Activated naive CD8-positive, alpha-beta T cell (primary cell): Measurements from ENCODE around the gene EIPR1.

Experiments
- H3K27ac Mint-ChIP-seq: one replicate; pipeline ENCODE4 v1.8.0; 2021; ENCODE audit warnings: mixed read lengths
- H3K27me3 Mint-ChIP-seq: one replicate; pipeline ENCODE4 v1.8.0; 2021; ENCODE audit warnings: mixed read lengths
- H3K36me3 Mint-ChIP-seq: one replicate; pipeline ENCODE4 v1.8.0; 2021; ENCODE audit warnings: mixed read lengths
- H3K4me1 Mint-ChIP-seq: one replicate; pipeline ENCODE4 v1.8.0; 2021; ENCODE audit warnings: low read depth, mixed read lengths
- H3K4me3 Mint-ChIP-seq: one replicate; pipeline ENCODE4 v1.8.0; 2021; ENCODE audit warnings: mild to moderate bottlenecking, mixed read lengths
- H3K9me3 Mint-ChIP-seq: one replicate; pipeline ENCODE4 v1.8.0; 2021; ENCODE audit warnings: low read depth, mixed read lengths

Gene EIPR1

GRCh38 chr2:3264010-3264744, 113.4 kb downstream of the EIPR1 start:
- Mint-ChIP-seq H3K9me3 (no peaks in the 10 kb centered on the region), H3K36me3 (peaks cover 12% of the 10 kb centered on the region), H3K27ac (no peak overlapping the region), H3K4me3 (no peak overlapping the region), H3K27me3 (no peaks in the 10 kb centered on the region), H3K4me1 (peaks cover 13% of the 10 kb centered on the region)

GRCh38 chr2:3263487-3263886, 114.1 kb downstream of the EIPR1 start:
- no peak overlapping the region for H3K4me3 Mint-ChIP-seq

GRCh38 chr2:3262437-3263388, 114.9 kb downstream of the EIPR1 start:
- Mint-ChIP-seq H3K36me3 (peaks cover 12% of the 10 kb centered on the region), H3K4me1 (peaks cover 20% of the 10 kb centered on the region), H3K4me3 (no peak overlapping the region), H3K27ac (no peak overlapping the region), H3K9me3 (no peaks in the 10 kb centered on the region), H3K27me3 (no peaks in the 10 kb centered on the region)

More at GRCh38 chr2:3263487-3263886, 114.1 kb downstream of the EIPR1 start:
- Mint-ChIP-seq H3K4me1 (peaks cover 19% of the 10 kb centered on the region), H3K27me3 (no peaks in the 10 kb centered on the region), H3K9me3 (no peaks in the 10 kb centered on the region), H3K27ac (no peak overlapping the region), H3K36me3 (peaks cover 12% of the 10 kb centered on the region)

- Mint-ChIP-seq H3K27ac (no peak overlapping the region), H3K4me3 (no peak overlapping the region), H3K27me3 (no peaks in the 10 kb centered on the region), H3K36me3 (peaks cover 14% of the 10 kb centered on the region), H3K9me3 (no peaks in the 10 kb centered on the region), H3K4me1 (peaks cover 20% of the 10 kb centered on the region)
Measured at GRCh38 chr2:3261511-3261910, 116.1 kb downstream of the EIPR1 start.

- no peak overlapping the region for H3K27ac Mint-ChIP-seq
- H3K36me3 Mint-ChIP-seq = peaks cover 16% of the 10 kb centered on the region
- peaks cover 20% of the 10 kb centered on the region for H3K4me1 Mint-ChIP-seq
- H3K4me3 Mint-ChIP-seq = no peak overlapping the region
- no peaks in the 10 kb centered on the region for H3K9me3 Mint-ChIP-seq
- H3K27me3 Mint-ChIP-seq = no peaks in the 10 kb centered on the region
Measured at GRCh38 chr2:3260959-3261358, 116.7 kb downstream of the EIPR1 start.

- H3K9me3 Mint-ChIP-seq = no peaks in the 10 kb centered on the region
- H3K4me3 Mint-ChIP-seq = no peak overlapping the region
- no peaks in the 10 kb centered on the region for H3K27me3 Mint-ChIP-seq
- peaks cover 15% of the 10 kb centered on the region for H3K4me1 Mint-ChIP-seq
- H3K27ac Mint-ChIP-seq = no peak overlapping the region
- H3K36me3 Mint-ChIP-seq = peaks cover 21% of the 10 kb centered on the region
Measured at GRCh38 chr2:3257826-3258225, 119.8 kb downstream of the EIPR1 start.

GRCh38 chr2:3257166-3257565, 120.5 kb downstream of the EIPR1 start:
- no peak overlapping the region for H3K27ac Mint-ChIP-seq
- H3K4me3 Mint-ChIP-seq = no peak overlapping the region
- H3K36me3 Mint-ChIP-seq = peaks cover 18% of the 10 kb centered on the region
- no peaks in the 10 kb centered on the region for H3K9me3 Mint-ChIP-seq
- H3K4me1 Mint-ChIP-seq = peaks cover 15% of the 10 kb centered on the region
- H3K27me3 Mint-ChIP-seq = no peaks in the 10 kb centered on the region

- Mint-ChIP-seq H3K27me3 (no peaks in the 10 kb centered on the region), H3K27ac (no peak overlapping the region), H3K4me1 (peaks cover 15% of the 10 kb centered on the region), H3K9me3 (no peaks in the 10 kb centered on the region), H3K36me3 (peaks cover 20% of the 10 kb centered on the region), H3K4me3 (no peak overlapping the region)
Measured at GRCh38 chr2:3256605-3257004, 121.0 kb downstream of the EIPR1 start.

- Mint-ChIP-seq H3K27me3 (no peaks in the 10 kb centered on the region), H3K4me1 (peaks cover 15% of the 10 kb centered on the region), H3K36me3 (peaks cover 23% of the 10 kb centered on the region), H3K4me3 (no peak overlapping the region), H3K9me3 (no peaks in the 10 kb centered on the region), H3K27ac (no peak overlapping the region)
Measured at GRCh38 chr2:3256157-3256556, 121.5 kb downstream of the EIPR1 start.

- no peaks in the 10 kb centered on the region for H3K27me3 Mint-ChIP-seq
- peaks cover 10% of the 10 kb centered on the region for H3K4me1 Mint-ChIP-seq
- H3K36me3 Mint-ChIP-seq = peaks cover 24% of the 10 kb centered on the region
- peaks cover under 1% of the 10 kb centered on the region for H3K9me3 Mint-ChIP-seq
- H3K27ac Mint-ChIP-seq = no peak overlapping the region
- no peak overlapping the region for H3K4me3 Mint-ChIP-seq
Measured at GRCh38 chr2:3254442-3254941, 123.1 kb downstream of the EIPR1 start.

- Mint-ChIP-seq H3K9me3 (peaks cover 6% of the 10 kb centered on the region), H3K27me3 (no peaks in the 10 kb centered on the region), H3K27ac (no peak overlapping the region), H3K4me3 (no peak overlapping the region), H3K36me3 (peaks cover 29% of the 10 kb centered on the region), H3K4me1 (peaks cover 5% of the 10 kb centered on the region)
Measured at GRCh38 chr2:3253913-3254441, 123.6 kb downstream of the EIPR1 start.

GRCh38 chr2:3251946-3252345, 125.7 kb downstream of the EIPR1 start:
- no peaks in the 10 kb centered on the region for H3K27me3 Mint-ChIP-seq
- peaks cover 5% of the 10 kb centered on the region for H3K4me1 Mint-ChIP-seq
- peaks cover 33% of the 10 kb centered on the region for H3K36me3 Mint-ChIP-seq
- peaks cover 9% of the 10 kb centered on the region for H3K9me3 Mint-ChIP-seq
- H3K27ac Mint-ChIP-seq = no peak overlapping the region
- H3K4me3 Mint-ChIP-seq = no peak overlapping the region

- Mint-ChIP-seq H3K4me3 (no peak overlapping the region), H3K27ac (no peak overlapping the region), H3K36me3 (peaks cover 26% of the 10 kb centered on the region), H3K9me3 (peaks cover 9% of the 10 kb centered on the region), H3K4me1 (peaks cover 7% of the 10 kb centered on the region), H3K27me3 (no peaks in the 10 kb centered on the region)
Measured at GRCh38 chr2:3249476-3249962, 128.1 kb downstream of the EIPR1 start.

- H3K27me3 Mint-ChIP-seq = no peaks in the 10 kb centered on the region
- H3K9me3 Mint-ChIP-seq = peaks cover 9% of the 10 kb centered on the region
- H3K4me1 Mint-ChIP-seq = peaks cover 12% of the 10 kb centered on the region
- no peak overlapping the region for H3K4me3 Mint-ChIP-seq
- peaks cover 20% of the 10 kb centered on the region for H3K36me3 Mint-ChIP-seq
- H3K27ac Mint-ChIP-seq = no peak overlapping the region
Measured at GRCh38 chr2:3248754-3249475, 128.7 kb downstream of the EIPR1 start.
